Right atrium auricular region (tissue), 2 donors: Measurements from ENCODE around the gene CUL3. TPM values are rescaled to one million over a fixed set of nuclear protein-coding genes. Genes with fewer than 3 reads are reported as not detected.
"Not testable (repeated sequence)": the region's sequence is repeated elsewhere in the genome, so short reads cannot be mapped to it uniquely, and the experiment has no call there.

Experiments used
- DNase-seq: peaks from one replicate; pipeline ENCODE4 v3.0.0-alpha.2; 2019; ENCODE audit warnings: low spot score
- H3K27ac ChIP-seq, 2 donors: fragments of 200-600 bp; sonication (generic); 1 replicate in 1 of 2; 2 replicates in 1 of 2; pipeline ENCODE4 v1.5.1; 2016 to 2019
- H3K27me3 ChIP-seq, 2 donors: fragments of 200-600 bp; sonication (generic); one replicate each; pipeline versions ENCODE4 v1.5.1 to v1.6.0; 2017 to 2019
- H3K36me3 ChIP-seq: fragments of 200-600 bp; sonication (generic); one replicate; pipeline ENCODE4 v1.5.1; 2016
- H3K4me1 ChIP-seq, 2 donors: fragments of 200-600 bp; sonication (generic); one replicate each; pipeline versions ENCODE4 v1.5.1 to v1.6.0; 2017 to 2019
- H3K4me3 ChIP-seq, 2 donors: fragments of 200-600 bp; sonication (generic); 1 replicate in 1 of 2; 2 replicates in 1 of 2; pipeline ENCODE4 v1.5.1; 2017 to 2019; ENCODE audit warnings: mild to moderate bottlenecking in 1 of 2, moderate library complexity in 1 of 2
- H3K9me3 ChIP-seq, 2 donors: fragments of 200-600 bp; sonication (generic); one replicate each; pipeline ENCODE4 v1.5.1; 2019
- CTCF ChIP-seq, 2 donors: fragments of 200-600 bp; sonication (generic); IDR thresholded peaks; one replicate each; pipeline ENCODE4 v1.5.1; 2019; ENCODE audit warnings: antibody characterized with exemption in 2 of 2
- total RNA-seq, 2 donors: library from RNA; depleted of rRNA; stranded (reverse); fragments of >200 nt; gene quantifications; one replicate each; pipeline ENCODE4 v1.1.0, GENCODE V29; 2016

The CUL3 gene
- total RNA-seq, 2 donors from 2014 or later, result 43.5 to 51.4 TPM

- TF ChIP-seq CTCF (IDR thresholded peaks at IDR 0.05), result no peak
- H3K36me3 ChIP-seq, result peaks cover 86% of the 10 kb centered on the region
- H3K4me3 ChIP-seq, result no peak overlapping the region
- H3K9me3 ChIP-seq, result no peaks in the 10 kb centered on the region
- no peak for DNase-seq
- no peaks in the 10 kb centered on the region for H3K27me3 ChIP-seq
- H3K4me1 ChIP-seq, result no peaks in the 10 kb centered on the region
- H3K27ac ChIP-seq, result no peak overlapping the region
These were observed 86.2 kb downstream of the CUL3 start for GRCh38 chr2:224498991-224499390.

GRCh38 chr2:224492531-224492930, 92.6 kb downstream of the CUL3 start:
- Histone ChIP-seq H3K4me3 (no peak overlapping the region), H3K36me3 (peaks cover 28% of the 10 kb centered on the region), H3K9me3 (peaks cover 0 to 5% of the 10 kb centered on the region in 2 donors), H3K4me1 (no peaks in the 10 kb centered on the region), H3K27me3 (no peaks in the 10 kb centered on the region), H3K27ac (no peak overlapping the region)
- no peak for DNase-seq
- TF ChIP-seq CTCF (IDR thresholded peaks at IDR 0.05), result no peak

- not testable (repeated sequence) for H3K4me1 ChIP-seq, H3K27ac ChIP-seq, H3K27me3 ChIP-seq, H3K4me3 ChIP-seq, H3K9me3 ChIP-seq, DNase-seq, H3K36me3 ChIP-seq
These were observed 97.2 kb downstream of the CUL3 start for GRCh38 chr2:224487940-224488339.

GRCh38 chr2:224485081-224486014, 99.8 kb downstream of the CUL3 start:
- not testable (repeated sequence) for H3K27me3 ChIP-seq, DNase-seq, H3K9me3 ChIP-seq, H3K4me1 ChIP-seq, H3K4me3 ChIP-seq, H3K36me3 ChIP-seq, H3K27ac ChIP-seq

GRCh38 chr2:224479826-224480225, 105.3 kb downstream of the CUL3 start:
- Histone ChIP-seq H3K4me3 (no peak overlapping the region), H3K36me3 (peaks cover 46% of the 10 kb centered on the region)
- DNase-seq, result no peak

GRCh38 chr2:224472827-224473226, 112.3 kb downstream of the CUL3 start:
- DNase-seq, result no peak
- Histone ChIP-seq H3K4me3 (no peak overlapping the region), H3K9me3 (no peaks in the 10 kb centered on the region), H3K27me3 (no peaks in the 10 kb centered on the region), H3K36me3 (peaks cover 46% of the 10 kb centered on the region), H3K27ac (no peak overlapping the region), H3K4me1 (no peaks in the 10 kb centered on the region)
- no peak for TF ChIP-seq CTCF (IDR thresholded peaks at IDR 0.05)

More at GRCh38 chr2:224479826-224480225, 105.3 kb downstream of the CUL3 start:
- H3K9me3 ChIP-seq, result no peaks in the 10 kb centered on the region
- no peaks in the 10 kb centered on the region for H3K27me3 ChIP-seq
- no peak for TF ChIP-seq CTCF (IDR thresholded peaks at IDR 0.05)
- H3K27ac ChIP-seq, result no peak overlapping the region
- no peaks in the 10 kb centered on the region for H3K4me1 ChIP-seq

GRCh38 chr2:224472137-224472536, 113.0 kb downstream of the CUL3 start:
- Histone ChIP-seq H3K4me3 (no peak overlapping the region), H3K9me3 (no peaks in the 10 kb centered on the region), H3K27ac (no peak overlapping the region), H3K36me3 (peaks cover 39% of the 10 kb centered on the region), H3K27me3 (no peaks in the 10 kb centered on the region), H3K4me1 (no peaks in the 10 kb centered on the region)
- no peak for TF ChIP-seq CTCF (IDR thresholded peaks at IDR 0.05)
- DNase-seq, result no peak
